ENCODE results near the gene KCP. TPM values are rescaled to one million over a fixed set of nuclear protein-coding genes. Genes with fewer than 3 reads are reported as not detected.

Gene KCP
- total RNA-seq, 1 experiment from 2014 or later = 1.2 TPM

GRCh38 chr7:128827971-128828711 is 82.4 kb downstream of the KCP start:
- DNase-seq (ENCODE audit: low spot score) = no peak

- no peak for DNase-seq (ENCODE audit: low spot score)
These were observed 83.1 kb downstream of the KCP start for GRCh38 chr7:128827248-128827958.

GRCh38 chr7:128826916-128827247 is 83.6 kb downstream of the KCP start:
- no peak for DNase-seq (ENCODE audit: low spot score)

Other genes starting within 250 kb of the KCP start
- under 0.01 and 0.86 TPM in 2 replicates for gene GARIN1A, start 238.4 kb downstream of the KCP start, total RNA-seq (2014; rRNA removed; shearing (Covaris generic))
- 61.3 and 68.8 TPM in 2 replicates for gene CALU, start 171.3 kb downstream of the KCP start, total RNA-seq (2014; rRNA removed; shearing (Covaris generic))
- gene OPN1SW, start 134.9 kb downstream of the KCP start, total RNA-seq (2014; rRNA removed; shearing (Covaris generic)) = not detected in 2 replicates
- gene CCDC136, start 118.7 kb downstream of the KCP start, total RNA-seq (2014; rRNA removed; shearing (Covaris generic)) = not detected in 2 replicates
- gene FLNC, start 80.3 kb downstream of the KCP start, total RNA-seq (2014; rRNA removed; shearing (Covaris generic)) = 0.03 and 0.05 TPM in 2 replicates
- gene ATP6V1F, start 47.9 kb downstream of the KCP start, total RNA-seq (2014; rRNA removed; shearing (Covaris generic)) = 94.9 and 128 TPM in 2 replicates
- 17.9 and 19.1 TPM in 2 replicates for gene IRF5, start 27.2 kb upstream of the KCP start, total RNA-seq (2014; rRNA removed; shearing (Covaris generic))
- gene TNPO3, start 144.4 kb upstream of the KCP start, total RNA-seq (2014; rRNA removed; shearing (Covaris generic)) = 66.8 and 73.7 TPM in 2 replicates
- 0.89 and 1.6 TPM in 2 replicates for gene TSPAN33, start 234.0 kb upstream of the KCP start, total RNA-seq (2014; rRNA removed; shearing (Covaris generic))

Measured in HT-29 (cell line).